Naive B cell (primary cell): Measurements from ENCODE around the gene PPP1R13B. TPM values are rescaled to one million over a fixed set of nuclear protein-coding genes. Genes with fewer than 3 reads are reported as not detected.

ENCODE experiments used
- ATAC-seq, 2 donors: fragments of 150-1000 bp; cut with Tn5 transposase; 2 replicates each; pipeline ENCODE4 v1.10.0; 2021; ENCODE audit warnings: low read depth in 2 of 2, mild to moderate bottlenecking in 2 of 2, moderate library complexity in 2 of 2
- DNase-seq: peaks from one replicate; pipeline ENCODE4 v3.0.0; 2022
- H3K27ac Mint-ChIP-seq, 6 donors: one replicate each; pipeline ENCODE4 v1.8.0; 2020 to 2022; ENCODE audit warnings: mild to moderate bottlenecking in 6 of 6, mixed read lengths in 6 of 6, moderate library complexity in 5 of 6, inconsistent platforms in 2 of 6
- H3K27me3 Mint-ChIP-seq, 3 donors: one replicate each; pipeline ENCODE4 v1.8.0; 2021 to 2022; ENCODE audit warnings: mixed read lengths in 3 of 3, mild to moderate bottlenecking in 1 of 3
- H3K36me3 Mint-ChIP-seq, 2 donors: one replicate each; pipeline ENCODE4 v1.8.0; 2020 to 2022; ENCODE audit warnings: mixed read lengths in 2 of 2, inconsistent platforms in 1 of 2, mild to moderate bottlenecking in 1 of 2
- H3K4me1 Mint-ChIP-seq, 3 donors: one replicate each; pipeline ENCODE4 v1.8.0; 2020 to 2022; ENCODE audit warnings: mixed read lengths in 3 of 3, inconsistent platforms in 1 of 3, mild to moderate bottlenecking in 1 of 3, moderate library complexity in 1 of 3
- H3K4me3 Mint-ChIP-seq, 8 donors: one replicate each; pipeline ENCODE4 v1.8.0; 2020 to 2022; ENCODE audit warnings: mild to moderate bottlenecking in 8 of 8, mixed read lengths in 8 of 8, moderate library complexity in 8 of 8, inconsistent platforms in 2 of 8
- H3K9me3 Mint-ChIP-seq, 7 donors: one replicate each; pipeline ENCODE4 v1.8.0; 2020 to 2022; ENCODE audit warnings: mixed read lengths in 7 of 7, mild to moderate bottlenecking in 5 of 7, inconsistent platforms in 2 of 7, moderate library complexity in 1 of 7
- polyA plus RNA-seq, 6 donors: library from polyadenylated mRNA; unstranded; fragments of 300-500 nt; fragmentation: Illumina TruSeq; gene quantifications; one replicate each; pipeline ENCODE4 v1.2.3, GENCODE V29; 2021; ENCODE audit warnings: low read depth in 6 of 6

The PPP1R13B gene
- polyA plus RNA-seq, 6 donors from 2014 or later = 0.65 to 4.6 (median 1.8) TPM; not detected in 1

DNA sequence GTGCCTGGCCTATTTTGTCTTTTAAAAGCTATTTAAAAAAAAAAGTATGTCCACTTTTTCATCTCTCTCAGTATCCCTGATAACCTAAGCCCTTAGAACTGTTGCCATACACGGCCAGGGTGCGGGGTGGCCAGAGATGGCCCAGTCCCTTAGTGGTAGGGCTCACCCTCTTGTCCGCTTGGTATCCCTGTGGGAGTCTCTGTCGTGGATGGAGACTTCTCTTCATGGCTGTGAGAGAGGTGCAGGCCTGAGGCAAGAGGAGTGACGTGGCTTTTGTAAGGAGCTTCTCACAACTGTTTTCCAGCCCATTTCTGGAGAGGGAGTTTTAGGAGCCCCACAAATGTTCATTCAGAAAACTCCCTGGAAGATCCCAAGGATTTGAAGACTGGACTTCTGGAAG lies 158.9 kb downstream of the PPP1R13B start:
- no peak for DNase-seq
- peak overlapping the region in 1 of 6 donors; percentile 46 for H3K27ac Mint-ChIP-seq
- H3K27me3 Mint-ChIP-seq = no peaks in the 10 kb centered on the region
- ATAC-seq = no peak
- H3K36me3 Mint-ChIP-seq = peaks cover 0 to 9% of the 10 kb centered on the region in 2 donors
- H3K9me3 Mint-ChIP-seq = no peaks in the 10 kb centered on the region
- no peak overlapping the region for H3K4me3 Mint-ChIP-seq
- peaks cover 20 to 43% (median 34%) of the 10 kb centered on the region in 3 donors for H3K4me1 Mint-ChIP-seq

DNA sequence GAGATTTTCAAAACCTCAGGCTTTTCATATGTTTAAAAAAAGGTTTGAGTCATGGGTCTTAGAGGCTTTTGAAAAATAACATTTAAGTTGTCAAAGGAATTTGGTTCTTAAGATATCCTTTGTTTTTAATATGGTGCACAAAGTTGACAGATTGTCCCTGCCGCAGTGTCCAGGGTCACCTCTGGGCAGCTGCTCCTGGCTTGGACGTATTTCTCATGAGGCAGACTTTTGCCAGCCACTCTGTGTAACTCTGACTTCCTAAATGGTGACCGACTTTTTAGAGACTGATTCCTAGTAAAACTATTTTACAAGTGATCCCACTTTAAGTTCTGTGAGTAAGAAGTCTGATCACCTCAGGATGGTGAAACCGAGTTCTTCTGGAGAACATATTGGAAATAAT lies 159.7 kb downstream of the PPP1R13B start:
- Mint-ChIP-seq H3K4me1 (peaks cover 20 to 35% (median 34%) of the 10 kb centered on the region in 3 donors), H3K36me3 (peaks cover 0 to 9% of the 10 kb centered on the region in 2 donors), H3K27ac (no peak overlapping the region), H3K4me3 (no peak overlapping the region), H3K9me3 (no peaks in the 10 kb centered on the region), H3K27me3 (no peaks in the 10 kb centered on the region)
- ATAC-seq (no peak), DNase-seq (no peak)

DNA sequence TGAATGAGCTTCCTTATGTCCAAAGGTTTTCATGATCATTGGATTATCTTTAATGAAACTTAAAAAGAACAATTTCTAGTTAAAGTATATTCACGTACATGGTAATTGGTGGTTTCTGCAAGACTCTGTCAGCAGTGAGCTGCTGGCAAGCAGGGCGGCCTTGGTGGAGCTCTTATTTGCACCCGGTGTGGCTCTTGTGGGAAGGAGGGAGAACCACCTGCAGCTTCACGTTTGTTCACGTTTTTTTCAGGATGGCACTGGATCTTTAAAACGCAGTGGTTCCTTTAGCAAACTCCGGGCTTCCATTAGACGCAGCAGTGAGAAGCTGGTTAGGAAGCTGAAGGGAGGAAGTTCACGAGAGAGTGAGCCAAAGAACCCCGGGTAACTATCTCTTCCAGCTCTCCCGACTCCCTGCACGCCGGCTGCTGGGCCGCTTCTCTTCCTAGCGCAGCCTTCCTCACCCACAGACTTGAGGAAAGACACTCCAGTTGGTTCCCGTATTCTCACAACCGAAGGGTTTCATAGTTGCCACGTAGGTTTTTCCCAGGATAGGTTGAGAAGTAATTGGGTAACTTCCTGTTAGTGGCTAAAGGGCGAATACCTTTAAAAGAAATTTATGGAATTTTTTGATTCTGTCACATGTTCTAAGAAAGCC lies 160.4 kb downstream of the PPP1R13B start:
- Mint-ChIP-seq H3K27ac (peak overlapping the region in 1 of 6 donors; percentile 32), H3K4me1 (peaks cover 16 to 29% (median 28%) of the 10 kb centered on the region in 3 donors), H3K27me3 (no peaks in the 10 kb centered on the region), H3K9me3 (no peaks in the 10 kb centered on the region), H3K36me3 (peaks cover 0 to 9% of the 10 kb centered on the region in 2 donors), H3K4me3 (no peak overlapping the region)
- DNase-seq = no peak
- no peak for ATAC-seq

DNA sequence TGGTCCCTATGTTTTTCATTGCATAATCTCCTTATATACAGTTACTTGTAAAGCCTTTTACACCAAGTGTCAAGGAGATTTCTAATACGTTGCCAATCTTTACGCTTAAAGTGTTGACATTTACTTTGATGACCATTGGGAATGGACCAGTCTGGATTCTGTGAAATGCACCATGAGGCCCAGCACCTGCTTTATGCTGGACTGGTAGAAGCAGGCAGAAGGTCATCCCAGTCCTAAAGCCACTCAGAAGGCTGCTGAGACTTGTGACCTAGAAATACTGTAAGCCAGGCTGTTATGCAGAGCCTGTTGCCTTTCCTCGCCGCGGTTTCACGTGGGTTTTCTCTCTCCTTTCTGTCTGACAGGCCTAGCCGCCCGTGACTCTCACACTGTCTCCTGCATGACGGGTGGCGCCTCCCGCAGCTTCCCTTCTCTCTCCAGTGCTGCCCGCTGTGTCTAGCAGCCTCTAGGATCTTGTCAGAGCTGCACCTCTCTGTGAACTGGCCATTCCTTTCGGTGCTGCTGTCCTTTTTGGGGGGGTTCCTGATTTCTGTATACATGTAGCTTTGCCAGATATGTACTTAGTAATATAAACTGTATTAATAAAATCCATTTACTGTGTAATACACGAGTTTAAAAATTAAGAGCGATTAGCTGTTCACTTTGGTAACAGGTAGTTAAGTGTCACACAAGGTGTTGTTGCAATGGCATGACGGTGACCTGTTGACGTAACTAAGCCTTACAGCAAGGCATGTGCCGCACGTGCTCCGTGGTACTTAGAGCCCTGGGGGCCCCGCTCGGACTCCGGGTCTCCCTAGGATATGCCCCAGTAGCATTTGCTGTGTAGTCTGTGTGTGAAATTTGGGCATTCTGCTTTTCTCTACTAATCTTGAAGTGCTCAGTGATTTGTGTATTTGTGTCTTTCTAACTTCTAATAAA lies 161.8 kb downstream of the PPP1R13B start:
- peak overlapping the region in 1 of 6 donors; percentile 90 for H3K27ac Mint-ChIP-seq
- DNase-seq (no peak), ATAC-seq (no peak)
- peaks cover 10 to 18% (median 16%) of the 10 kb centered on the region in 3 donors for H3K4me1 Mint-ChIP-seq
- no peaks in the 10 kb centered on the region for H3K27me3 Mint-ChIP-seq
- H3K9me3 Mint-ChIP-seq = no peaks in the 10 kb centered on the region
- no peak overlapping the region for H3K4me3 Mint-ChIP-seq
- H3K36me3 Mint-ChIP-seq = peaks cover 0 to 9% of the 10 kb centered on the region in 2 donors

DNA sequence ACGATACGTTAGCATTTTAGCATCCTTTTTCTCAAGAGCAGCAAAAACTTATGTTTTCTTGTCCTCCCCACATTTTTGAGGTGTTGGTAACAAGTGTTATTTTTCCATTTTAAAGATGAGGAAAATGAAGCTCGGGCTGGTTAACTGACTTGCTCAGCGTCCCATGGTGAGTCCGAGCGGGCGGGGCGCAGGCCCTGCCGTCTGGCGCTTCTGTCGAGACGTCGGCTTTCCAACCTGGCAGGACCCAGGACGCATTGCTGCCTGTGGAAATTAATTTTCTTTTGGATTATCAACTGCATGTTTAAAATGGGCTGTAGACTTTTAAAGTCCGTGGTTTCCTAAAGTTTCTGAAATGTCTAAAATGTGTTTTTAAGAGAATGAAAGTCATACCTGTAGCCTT lies 162.5 kb downstream of the PPP1R13B start:
- ATAC-seq = no peak
- Mint-ChIP-seq H3K4me3 (no peak overlapping the region), H3K36me3 (peaks cover 0 to 9% of the 10 kb centered on the region in 2 donors), H3K27ac (no peak overlapping the region), H3K4me1 (peaks cover 5 to 13% (median 10%) of the 10 kb centered on the region in 3 donors), H3K9me3 (no peaks in the 10 kb centered on the region), H3K27me3 (no peaks in the 10 kb centered on the region)
- no peak for DNase-seq

DNA sequence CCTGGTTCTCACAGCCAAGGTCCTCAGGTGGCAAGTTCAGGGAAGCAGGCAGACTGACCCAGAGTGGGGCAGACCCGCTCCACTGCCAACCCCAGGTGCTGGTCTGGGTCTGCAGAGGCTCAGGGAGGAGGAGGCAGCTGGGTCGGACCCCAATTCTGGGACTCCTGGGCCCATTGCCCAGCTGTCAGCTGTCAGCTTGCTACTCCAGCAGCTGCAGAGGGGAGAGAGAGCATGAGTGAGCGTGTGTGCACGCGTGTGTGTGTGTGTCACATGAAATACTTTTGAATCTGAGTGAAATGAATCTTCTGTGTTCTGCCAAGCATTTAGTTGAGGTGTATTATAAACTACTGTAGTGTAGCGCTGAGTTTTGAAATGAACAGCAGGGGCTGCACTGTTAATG lies 162.9 kb downstream of the PPP1R13B start:
- Mint-ChIP-seq H3K36me3 (peaks cover 0 to 12% of the 10 kb centered on the region in 2 donors), H3K4me3 (no peak overlapping the region), H3K4me1 (peaks cover 4 to 13% (median 9%) of the 10 kb centered on the region in 3 donors), H3K9me3 (no peaks in the 10 kb centered on the region), H3K27me3 (no peaks in the 10 kb centered on the region), H3K27ac (peak overlapping the region in 1 of 6 donors; percentile 42)
- no peak for ATAC-seq
- DNase-seq = no peak

Other genes starting within 250 kb of the PPP1R13B start
- gene KLC1, start 218.4 kb downstream of the PPP1R13B start, polyA plus RNA-seq = 10 to 100 TPM; 25.9 to 90.4 (median 56.2) TPM
- 1 to 10 TPM; 2.9 to 7.5 (median 5.7) TPM for gene XRCC3, start 132.1 kb downstream of the PPP1R13B start, polyA plus RNA-seq
- 10 to 100 TPM in 1 of 6 donors, 1 to 10 TPM in 5; 4.8 to 10.5 (median 6.7) TPM for gene ZFYVE21, start 131.8 kb downstream of the PPP1R13B start, polyA plus RNA-seq
- gene TDRD9, start 80.9 kb upstream of the PPP1R13B start, polyA plus RNA-seq = 1 to 10 TPM in 1 of 6 donors, under 1 TPM in 3, not detected in 2; 0.37 to 3.8 (median 0.85) TPM
- not detected for gene RD3L, start 95.0 kb upstream of the PPP1R13B start, polyA plus RNA-seq
- gene ASPG, start 238.1 kb upstream of the PPP1R13B start, polyA plus RNA-seq = not detected